Measurements from ENCODE around the gene TYMP.
A peak's percentile ranks its signal among the peaks of the same experiment; 100 is the strongest.
"Not testable (repeated sequence)": the region's sequence is repeated elsewhere in the genome, so short reads cannot be mapped to it uniquely, and the experiment has no call there.

The TYMP gene

DNA sequence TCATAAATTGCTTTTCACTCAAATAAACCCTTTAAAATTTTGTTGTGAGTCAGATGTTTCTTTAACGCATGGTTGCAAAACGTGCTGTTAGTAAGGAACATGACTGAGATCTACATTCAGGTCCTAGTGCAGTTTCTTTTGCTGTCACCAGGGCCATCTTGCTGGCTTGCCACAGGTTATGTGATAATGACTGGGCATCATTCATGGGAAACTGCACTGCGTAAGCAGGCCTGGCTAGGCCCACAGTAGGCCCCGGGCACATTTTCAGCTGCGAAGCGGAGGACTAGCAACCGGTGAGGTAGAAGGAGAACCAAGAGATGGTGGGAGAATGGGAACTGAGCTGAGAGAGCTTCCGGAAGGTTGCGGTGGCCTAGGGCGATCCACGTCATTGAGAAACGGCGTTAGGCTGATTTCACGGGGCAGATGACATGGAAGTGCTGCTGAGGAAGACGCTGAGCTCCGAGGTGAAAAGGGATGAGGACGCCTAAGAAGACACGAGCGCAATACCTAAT is 12.7 kb upstream of the TYMP start:
- no peak for DNase-seq

DNA sequence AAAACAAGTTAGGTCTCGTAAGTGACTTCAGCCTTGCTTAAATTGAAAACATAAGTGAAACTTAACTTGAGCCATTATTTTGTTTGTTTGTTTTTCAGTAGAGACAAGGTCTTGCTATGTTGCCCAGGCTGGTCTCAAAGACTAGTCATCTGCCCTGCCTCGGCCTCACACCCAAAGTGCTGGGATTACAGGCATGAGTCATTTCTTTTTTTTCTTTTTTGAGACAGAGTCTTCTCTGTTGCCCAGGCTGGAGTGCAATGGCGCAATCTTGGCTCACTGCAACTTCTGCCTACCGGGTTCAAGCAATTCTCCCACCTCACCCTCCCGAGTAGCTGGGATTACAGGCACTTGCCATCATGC is 11.8 kb upstream of the TYMP start:
- DNase-seq, result not testable (repeated sequence)

DNA sequence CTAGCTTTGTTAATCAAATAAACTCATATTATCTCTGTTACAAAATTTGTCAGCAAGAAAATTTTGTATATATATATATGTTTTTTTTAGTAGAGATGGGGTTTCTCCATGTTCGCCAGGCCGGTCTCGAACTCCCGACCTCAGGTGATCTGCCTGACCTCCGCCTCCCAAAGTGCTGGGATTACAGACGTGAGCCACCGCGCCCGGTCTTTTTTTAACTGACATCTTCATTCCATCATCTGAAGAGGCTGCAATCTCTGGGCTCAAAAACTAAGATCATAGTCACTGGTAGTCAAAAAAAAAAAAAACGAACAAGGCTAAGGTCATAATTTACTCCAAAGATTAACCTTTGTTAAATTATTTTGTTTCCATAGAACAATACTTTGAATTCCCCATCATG is 10.6 kb upstream of the TYMP start:
- no peak for DNase-seq

DNA sequence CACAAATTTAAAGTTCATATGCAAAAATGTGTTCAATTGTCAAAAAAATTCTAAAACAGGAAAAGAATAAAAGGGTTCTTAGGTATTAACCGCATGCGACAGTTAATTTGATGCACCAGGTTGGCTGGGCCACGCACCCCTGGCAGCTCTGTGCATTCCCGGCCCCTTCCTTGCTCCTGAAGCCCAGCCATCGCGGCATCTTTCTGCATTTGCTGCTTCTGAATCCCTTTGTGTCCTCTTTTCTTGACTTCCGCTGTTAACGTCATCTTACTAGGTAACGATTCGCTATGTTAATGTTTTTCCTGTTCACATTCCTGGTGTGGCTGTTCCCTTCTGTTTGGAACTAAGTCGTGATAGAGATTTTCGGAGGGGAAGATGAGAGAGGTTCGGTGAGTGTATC is 8.0 kb upstream of the TYMP start:
- no peak for DNase-seq

DNA sequence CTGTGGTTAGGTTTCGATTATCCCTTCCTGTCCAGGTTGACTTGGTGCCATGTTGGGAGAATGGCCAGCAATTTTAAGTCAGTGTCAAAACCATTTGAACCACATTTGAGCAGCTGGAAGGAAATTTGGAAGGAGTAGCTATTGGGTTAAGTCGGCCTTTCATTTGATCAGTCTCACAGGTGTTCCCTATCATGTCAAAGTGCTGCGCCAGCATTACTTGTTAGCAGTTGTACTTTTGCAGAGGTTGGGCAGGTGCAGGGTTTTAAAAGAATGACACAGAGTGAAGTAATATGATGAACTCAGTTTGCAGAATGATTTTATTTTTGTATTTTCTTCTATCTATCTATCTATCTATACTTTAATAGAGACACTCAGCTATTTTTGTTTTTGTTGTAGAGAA is 6.4 kb upstream of the TYMP start:
- DNase-seq, result no peak

DNA sequence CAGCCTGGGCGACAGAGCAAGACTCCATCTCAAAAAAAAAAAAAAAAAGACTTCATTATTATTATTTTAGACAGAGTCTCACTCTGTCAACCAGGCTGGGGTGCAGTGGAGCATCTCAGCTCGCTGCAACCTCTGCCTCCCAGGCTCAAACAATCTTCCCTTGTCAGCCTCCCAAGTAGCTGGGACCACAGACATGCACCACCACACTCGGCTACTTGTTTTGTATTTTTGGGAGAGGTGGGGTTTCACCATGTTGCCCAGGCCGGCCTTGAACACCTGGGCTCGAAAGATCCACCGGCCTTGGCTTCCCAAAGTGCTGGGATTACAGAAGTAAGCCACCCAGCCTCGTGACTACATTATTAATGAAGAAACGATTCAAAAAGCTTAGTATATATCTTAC is 5.3 kb upstream of the TYMP start:
- no peak for DNase-seq

DNA sequence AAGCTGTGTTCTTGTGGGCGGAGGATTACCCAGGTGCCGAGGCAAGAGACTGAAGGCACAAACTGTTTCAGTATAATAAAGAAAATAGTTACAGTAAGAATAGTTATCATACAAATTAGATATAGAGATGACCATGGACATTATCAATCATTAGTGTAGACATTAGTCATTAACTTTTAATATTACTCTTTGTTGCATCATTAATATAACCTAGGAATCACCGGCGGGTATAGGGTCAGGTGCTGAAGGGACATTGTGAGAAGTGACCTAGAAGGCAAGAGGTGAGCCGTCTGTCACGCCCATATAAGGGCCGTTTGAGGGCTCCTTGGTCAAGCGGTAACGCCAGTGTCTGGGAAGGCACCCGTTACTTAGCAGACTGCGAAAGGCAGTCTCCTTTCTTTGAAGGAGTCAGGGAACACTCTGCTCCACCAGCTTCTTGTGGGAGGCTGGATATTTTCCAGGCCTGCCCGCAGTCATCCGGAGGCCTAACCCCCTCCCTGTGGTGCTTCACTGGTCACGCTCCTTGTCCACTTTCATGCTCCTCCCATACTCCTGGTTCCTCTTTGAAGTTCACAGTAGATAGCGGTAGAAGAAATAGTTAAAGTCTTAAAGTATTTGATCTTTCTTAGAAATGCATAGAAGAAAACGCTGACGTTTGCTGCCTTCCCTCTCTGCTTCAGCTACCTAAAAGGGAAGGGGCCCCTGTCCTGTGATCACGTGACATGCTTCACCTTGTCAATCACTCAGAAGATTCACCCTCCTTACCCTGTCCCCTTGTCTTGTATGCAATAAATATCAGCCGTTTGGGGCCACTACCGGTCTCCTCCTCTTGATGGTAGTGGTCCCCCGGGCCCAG is 4.3 kb upstream of the TYMP start:
- not testable (repeated sequence) for DNase-seq

DNA sequence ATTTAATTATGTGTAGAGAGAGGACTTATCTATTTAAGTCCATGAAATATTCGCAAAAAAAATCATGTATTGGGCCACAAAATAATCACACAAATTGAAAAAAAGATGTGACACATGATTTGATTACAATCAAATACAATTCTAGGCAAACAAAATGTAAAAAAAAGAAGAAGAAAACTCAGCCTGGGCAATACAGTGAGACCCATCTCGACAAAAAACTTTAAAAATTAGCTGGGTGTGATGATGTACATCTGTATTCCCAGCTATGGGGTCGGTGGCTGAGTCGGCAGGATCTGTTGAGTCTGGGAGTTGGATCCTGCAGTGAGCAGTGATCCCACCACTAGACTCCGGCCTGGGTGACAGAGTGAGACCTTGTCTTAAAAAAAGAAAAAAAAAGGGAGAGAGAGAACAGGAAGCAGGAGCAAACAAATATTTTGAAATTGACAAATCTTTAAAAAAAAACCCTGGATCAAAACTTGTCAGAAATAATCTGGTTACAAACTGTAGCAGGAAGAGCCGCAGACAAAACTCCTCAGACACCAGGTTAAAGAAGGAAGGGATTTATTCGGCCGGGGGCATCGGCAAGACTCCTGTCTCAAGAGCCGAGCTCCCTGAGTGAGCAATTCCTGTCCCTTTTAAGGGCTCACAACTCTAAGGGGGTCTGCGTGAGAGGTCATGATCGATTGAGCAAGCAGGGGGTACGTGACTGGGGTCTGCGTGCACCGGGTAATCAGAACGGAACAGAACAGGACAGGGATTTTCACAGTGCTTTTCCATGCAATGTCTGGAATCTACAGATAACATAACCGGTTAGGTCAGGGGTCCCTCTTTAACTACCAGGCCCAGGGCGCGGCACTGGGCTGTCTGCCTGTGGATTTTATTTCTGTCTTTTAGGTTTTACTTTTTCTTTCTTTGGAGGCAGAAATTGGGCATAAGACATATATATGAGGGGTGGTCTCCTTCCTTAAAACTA is 3.3 kb upstream of the TYMP start:
- DNase-seq, result no peak

DNA sequence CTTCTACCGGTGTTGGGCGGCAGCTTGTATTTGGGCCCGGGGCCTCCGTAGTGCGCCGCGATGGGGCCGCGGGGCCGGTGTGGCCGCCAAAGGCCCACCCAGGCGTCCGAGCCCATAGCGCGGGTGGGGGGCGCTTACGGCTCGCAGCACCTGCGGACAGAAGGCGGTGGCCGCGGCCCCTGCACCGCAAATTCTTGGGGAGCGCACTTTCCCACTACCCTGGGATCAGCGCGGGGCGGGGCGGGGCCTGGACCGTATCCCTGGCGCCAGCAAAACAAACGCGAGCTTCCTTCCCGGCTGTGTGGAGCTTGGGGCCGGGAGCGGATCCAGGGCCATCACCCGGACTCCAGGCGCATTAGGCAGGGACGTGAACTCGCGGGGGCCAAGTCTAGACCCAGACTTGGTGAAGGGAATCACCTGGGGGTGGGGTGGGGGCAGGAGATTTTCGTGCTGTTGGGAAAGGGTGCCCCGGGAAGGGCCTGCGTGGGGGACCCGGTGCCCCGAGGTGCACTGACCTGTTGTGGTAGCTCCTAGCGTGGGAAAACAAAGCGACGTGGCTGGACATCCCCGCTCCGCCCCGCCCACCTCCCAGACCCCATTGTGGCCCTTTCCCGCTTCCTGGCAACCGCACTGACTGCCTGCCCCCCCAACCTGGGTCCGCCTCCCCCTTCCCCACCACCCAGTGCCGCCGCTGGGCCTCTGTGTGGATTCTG is 2.3 kb upstream of the TYMP start:
- DNase-seq, result no peak

DNA sequence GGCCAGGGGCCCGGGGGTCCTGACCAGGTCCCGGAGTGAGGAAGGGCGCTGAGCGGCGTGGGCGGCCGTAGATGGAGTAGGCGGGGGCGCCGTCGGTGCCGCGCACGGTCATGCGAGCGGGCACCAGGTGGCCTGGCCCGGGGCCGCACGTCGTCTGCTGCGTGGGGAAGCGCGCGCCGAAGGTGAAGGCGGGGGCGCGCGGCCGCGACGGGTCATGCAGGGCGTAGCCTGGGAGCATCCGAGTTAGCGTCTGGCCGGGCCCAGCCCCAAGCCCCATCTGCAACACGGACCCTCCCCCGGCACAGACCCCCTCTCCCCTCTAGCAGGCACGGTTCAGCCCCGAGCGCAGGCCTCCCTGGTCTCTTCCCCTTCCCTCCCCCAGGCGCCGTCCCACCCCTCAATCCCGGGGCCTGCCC is 1.7 kb upstream of the TYMP start:
- DNase-seq, result no peak

DNA sequence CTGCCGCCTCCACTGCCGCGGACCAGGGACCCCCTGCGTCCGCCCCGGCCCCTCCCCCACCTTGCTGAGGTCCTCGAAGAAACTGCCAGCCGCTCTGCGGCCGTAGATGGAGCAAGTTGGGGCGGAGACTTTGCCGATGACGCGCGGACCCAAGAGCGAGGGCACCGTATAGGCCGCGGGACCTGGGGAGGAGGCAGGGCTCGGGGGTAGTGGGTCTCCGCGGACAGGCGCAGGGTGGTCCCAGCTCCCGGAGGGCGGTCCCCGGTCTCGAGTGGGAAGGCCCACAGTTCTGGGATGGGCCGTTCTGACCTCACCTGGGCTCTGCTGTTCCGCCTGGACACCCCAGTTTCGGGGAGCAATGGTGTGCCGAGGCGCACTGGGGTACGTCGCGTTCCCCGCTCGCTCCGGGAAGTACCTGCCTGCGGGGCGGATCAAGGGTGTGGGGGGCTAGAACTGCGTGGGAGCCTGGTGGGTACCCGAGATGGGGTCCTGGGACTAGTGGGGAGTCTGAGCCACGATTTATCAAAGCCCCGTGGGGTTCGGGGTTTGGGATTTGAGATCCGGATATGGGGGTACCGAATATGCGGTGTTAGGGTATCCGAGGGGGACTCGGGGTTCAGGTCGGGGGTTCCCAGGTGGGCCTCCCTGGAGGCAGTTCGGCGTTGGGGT is 1.2 kb upstream of the TYMP start:
- DNase-seq, result peak in 1 of 58 donors; percentile 13

DNA sequence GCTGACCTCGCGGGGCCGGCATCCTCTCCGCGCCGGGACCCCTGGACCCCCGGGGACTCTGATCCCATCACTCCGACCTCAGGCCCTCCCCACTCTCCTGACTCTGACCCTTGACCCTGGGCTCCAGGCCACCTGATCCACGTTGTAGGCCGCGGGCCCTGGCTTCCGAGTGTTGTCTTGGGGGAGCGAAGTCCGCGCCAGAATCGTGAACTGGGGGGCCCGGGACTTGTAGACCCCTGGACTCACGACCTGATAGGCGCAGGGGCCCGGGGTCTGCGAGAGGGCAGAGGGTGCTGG is 716 bp upstream of the TYMP start:
- DNase-seq, result no peak

DNA sequence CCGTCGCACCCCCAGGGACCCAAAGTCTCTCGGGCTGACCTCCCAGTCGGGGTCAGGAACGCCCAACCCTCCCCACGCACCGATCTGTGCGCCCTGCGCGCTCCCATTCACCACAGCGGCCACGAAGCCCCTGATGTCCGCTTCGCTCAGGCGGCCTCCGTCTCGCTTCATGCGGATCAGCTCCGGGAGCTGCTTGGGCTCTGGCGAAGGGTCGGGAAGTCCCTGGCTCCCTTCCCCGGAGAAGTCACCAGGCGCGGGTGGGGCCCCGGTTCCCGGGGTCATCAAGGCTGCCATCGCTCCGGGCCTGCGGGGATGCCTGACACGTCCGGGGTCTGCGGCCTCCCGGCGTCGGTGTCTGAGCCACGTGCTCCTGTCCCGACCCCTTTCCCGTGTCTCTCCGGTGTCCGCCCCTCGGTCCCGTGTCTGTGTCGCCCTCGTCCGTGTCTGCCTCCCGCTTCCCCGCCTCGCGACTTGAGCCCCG is 356 bp downstream of the TYMP start:
- no peak for DNase-seq

DNA sequence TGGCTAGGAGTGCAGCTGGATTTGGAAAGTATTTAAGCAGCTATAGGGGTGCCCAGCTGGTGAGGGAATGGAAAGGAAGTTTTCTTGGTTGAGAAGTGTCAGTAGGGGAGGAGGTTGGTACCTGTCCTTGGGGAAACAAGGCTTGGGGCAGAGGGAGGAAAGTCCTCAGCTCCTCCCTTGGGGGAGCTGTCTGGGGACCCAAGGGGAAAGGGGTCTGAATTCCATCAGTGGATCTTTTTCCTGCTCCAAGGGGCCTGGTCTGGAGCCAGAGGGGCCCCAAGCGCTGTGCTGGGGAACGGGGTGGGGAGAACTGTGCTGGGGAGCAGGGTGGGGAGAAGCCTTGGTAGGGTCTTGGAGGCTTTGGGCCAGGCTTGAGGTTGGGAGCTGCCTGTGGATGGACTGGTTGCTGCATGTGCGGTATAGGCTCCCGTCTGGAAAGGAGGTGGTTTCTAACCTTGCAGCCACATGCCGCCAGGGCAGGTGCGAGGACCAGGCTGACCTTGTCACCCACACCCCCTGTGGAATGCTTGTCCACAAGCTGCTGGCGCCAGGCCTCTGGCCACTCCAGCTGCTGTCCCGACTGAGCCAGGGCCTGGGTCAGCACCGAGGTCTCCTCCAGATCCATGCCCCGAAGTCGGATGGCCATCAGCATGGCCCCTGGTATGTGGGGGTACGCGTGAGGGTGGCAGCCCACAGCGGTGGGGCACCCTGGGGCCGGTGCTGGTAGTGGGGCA is 963 bp downstream of the TYMP start:
- no peak for DNase-seq

DNA sequence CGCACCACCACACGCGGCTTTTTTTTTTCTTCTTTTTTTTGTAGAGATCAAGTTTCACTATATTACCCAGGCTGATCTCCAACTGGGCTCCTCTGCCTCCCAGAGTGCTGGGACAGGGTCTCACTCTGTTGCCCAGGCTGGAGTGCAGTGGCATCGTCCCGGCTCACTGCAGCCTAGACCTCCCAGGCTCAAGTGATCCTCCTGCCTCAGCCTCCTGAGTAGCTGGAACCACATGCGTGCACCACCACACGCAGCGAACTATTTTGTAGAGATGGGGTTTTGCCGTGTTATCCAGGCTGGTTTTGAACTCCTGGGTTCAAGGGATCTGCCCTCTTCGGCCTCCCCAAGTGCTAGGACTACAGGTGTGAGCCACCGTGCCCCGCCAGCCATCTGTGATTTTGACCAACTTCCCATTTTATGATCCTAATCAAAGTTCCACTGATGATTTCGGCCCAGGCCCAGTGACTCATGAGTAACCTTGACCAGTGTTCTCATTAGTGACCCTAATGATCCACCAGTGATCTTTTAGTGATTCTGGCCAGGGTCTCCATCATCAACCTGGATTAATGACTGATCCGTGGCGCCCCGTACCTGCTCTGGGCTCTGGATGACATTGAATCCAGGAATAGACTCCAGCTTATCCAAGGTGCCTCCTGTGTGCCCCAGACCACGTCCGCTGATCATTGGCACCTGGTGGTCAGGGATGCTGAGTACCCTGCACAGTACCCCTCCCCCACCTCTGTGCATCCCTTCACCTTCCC is 1.7 kb downstream of the TYMP start:
- DNase-seq, result no peak

DNA sequence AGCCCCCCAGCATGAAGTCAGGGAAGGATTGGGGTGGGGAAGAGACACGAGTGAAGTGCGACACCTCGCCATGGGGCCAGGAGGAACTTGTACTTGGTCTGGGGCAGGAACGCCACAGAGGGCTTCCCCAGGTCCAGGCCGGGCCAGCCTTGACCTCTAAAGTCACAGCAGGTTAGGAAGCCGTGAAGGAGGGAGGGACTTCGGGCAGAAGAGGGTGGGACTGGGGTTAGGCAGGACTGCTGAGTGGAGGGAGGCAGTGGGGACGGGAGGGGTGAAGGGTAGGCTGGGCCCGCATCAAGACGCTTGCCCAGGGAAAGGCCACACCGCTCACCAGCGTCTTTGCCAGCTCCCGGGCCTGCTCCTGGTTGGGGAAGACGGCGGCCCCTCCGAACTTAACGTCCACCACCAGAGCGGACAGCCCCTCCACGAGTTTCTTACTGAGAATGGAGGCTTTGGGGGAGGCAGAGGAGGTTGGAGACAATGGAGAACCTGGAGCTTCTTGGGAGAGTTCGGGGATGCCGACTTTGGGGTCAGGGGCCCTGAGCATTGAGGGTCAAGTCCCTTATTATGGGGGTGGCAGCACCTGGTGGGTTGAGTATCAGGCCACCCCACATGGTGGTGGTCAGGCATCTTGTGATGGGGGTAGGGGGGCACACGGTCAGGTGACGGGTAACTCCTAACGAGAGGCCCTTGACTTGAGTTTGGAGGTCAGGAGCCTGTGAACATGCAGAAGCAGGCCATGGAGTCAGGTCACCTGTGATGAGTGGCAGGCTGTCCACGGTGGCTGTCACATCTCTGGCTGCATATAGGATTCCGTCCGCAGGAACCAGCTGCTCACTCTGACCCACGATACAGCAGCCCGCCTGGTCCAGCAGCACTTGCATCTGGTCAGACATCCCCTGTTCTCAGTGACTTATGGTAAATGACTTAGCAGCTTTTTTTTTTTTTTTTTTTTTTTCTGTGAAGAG is 2.7 kb downstream of the TYMP start:
- no peak for DNase-seq

DNA sequence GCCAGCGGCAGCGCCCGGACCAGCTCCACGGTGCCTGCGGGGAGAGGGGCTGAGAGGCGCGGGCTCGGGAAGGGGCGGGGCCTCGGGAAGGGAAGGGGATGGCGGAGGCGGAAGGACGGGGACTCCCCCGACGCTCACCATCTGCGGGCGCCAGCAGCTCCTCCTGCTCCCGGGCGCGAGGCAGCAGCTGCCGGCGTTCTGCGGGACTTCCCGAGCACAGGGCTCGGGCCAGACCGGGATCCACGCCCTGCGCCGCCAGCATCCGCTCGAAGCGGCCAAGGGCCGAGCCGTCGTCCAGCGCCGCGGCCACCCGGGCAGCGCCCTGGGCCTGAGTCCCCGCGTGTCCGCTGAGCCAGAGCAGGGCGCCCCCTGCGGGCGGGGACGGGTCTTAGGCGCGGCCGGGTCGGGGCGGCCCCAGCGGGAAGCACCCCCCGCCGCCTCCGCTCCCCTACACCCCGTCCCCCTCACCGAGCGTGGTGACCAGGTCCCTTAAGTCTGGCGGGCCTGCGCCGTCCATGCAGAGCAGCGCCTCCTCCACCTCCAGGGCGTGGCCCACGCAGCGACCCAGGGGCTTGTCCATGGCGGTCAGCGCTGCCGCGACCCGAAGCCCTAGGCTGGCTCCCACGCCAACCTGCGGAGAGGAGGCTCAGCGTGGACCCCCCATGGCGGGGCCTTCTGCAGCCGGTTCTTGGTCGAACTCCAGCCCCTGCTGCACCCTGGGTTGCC is 3.5 kb downstream of the TYMP start:
- peak in 37 of 58 donors; percentile 40 to 80 (median 68) for DNase-seq

DNA sequence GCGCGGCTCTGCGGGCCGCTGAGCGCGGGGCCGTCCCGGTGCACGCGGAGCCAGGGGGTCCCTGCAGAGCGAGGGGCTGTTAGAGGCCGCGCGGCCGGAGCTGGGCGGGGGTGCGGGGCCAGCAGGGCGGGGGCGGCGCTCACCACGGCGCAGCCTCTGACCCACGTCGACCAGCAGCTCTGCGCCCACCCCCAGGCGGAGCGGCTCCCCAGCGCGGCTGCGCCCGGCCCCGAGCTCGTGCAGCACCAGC is 4.0 kb downstream of the TYMP start:
- peak in 19 of 58 donors; percentile 46 to 90 (median 75) for DNase-seq

Measured in anterior cingulate cortex (tissue), 58 donors.